ENCODE data around the gene DEFB123. TPM values are rescaled to one million over a fixed set of nuclear protein-coding genes. Genes with fewer than 3 reads are reported as not detected.

Gene DEFB123
- total RNA-seq, 1 experiment from 2014 or later = not detected

- peaks cover 15% of the 10 kb centered on the region for H3K4me1 Mint-ChIP-seq (ENCODE audit: insufficient read depth, unreplicated experiment)
- ChIA-PET CTCF (interaction anchor here (0.6 to 6.4 kb wide), 7 partner anchors 10 to 138 kb away, joined by 3 to 54 read pairs (median 4); no protein-coding TSS in a partner anchor), POLR2A (interaction anchor here (0.8 kb wide), 1 partner anchor 70 kb away, joined by 4 read pairs; no protein-coding TSS in a partner anchor)
- no peak within 1 kb of the TSS for H3K4me3 Mint-ChIP-seq (ENCODE audit: unreplicated experiment)
- no peak within 1 kb of the TSS for H3K27ac Mint-ChIP-seq (ENCODE audit: low read depth, unreplicated experiment)
- intact Hi-C loops (cut with micrococcal nuclease) = no loop called here
- no peak for DNase-seq (ENCODE audit: unreplicated experiment)
- no TSS peak for BruUV-seq (replicated peaks)
- no peaks in the 10 kb centered on the region for H3K9me3 Mint-ChIP-seq (ENCODE audit: unreplicated experiment)
- no peak for TF ChIP-seq CTCF (IDR thresholded peaks at IDR 0.05; ENCODE audit: unreplicated experiment)
- H3K36me3 Mint-ChIP-seq (ENCODE audit: insufficient read depth, unreplicated experiment) = no peaks in the 10 kb centered on the region
- no peaks in the 10 kb centered on the region for H3K27me3 Mint-ChIP-seq (ENCODE audit: insufficient read depth, unreplicated experiment)
These were observed 34.5 kb downstream of the DEFB123 start, which contains the start of the genes DEFB124 and REM1 for GRCh38 chr20:31474758-31475427. TSS of gene DEFB124 (minus strand) at chr20:31475127. CDS start at chr20:31473013, 2,114 bp downstream. TSS of gene REM1 (plus strand) at chr20:31475288. CDS start at chr20:31476446, 1,158 bp downstream.

GRCh38 chr20:31475472-31476293 lies 35.3 kb downstream of the DEFB123 start:
- TF ChIP-seq CTCF (IDR thresholded peaks at IDR 0.05; ENCODE audit: unreplicated experiment) = no peak
- POLR2A ChIA-PET = no interaction called here
- Mint-ChIP-seq H3K36me3 (ENCODE audit: insufficient read depth, unreplicated experiment) (no peaks in the 10 kb centered on the region), H3K9me3 (ENCODE audit: unreplicated experiment) (no peaks in the 10 kb centered on the region), H3K4me3 (ENCODE audit: unreplicated experiment) (no peak overlapping the region), H3K27me3 (ENCODE audit: insufficient read depth, unreplicated experiment) (no peaks in the 10 kb centered on the region), H3K27ac (ENCODE audit: low read depth, unreplicated experiment) (no peak overlapping the region), H3K4me1 (ENCODE audit: insufficient read depth, unreplicated experiment) (peaks cover 15% of the 10 kb centered on the region)
- CTCF ChIA-PET = interaction anchor here (0.9 to 6.4 kb wide), 4 partner anchors 16 to 1939 kb away, joined by 3 to 54 read pairs (median 18); no protein-coding TSS in a partner anchor
- DNase-seq (ENCODE audit: unreplicated experiment) = no peak
- BruUV-seq (replicated peaks) = no TSS peak
- intact Hi-C loops (cut with micrococcal nuclease) = no loop called here

- Mint-ChIP-seq H3K27me3 (ENCODE audit: insufficient read depth, unreplicated experiment) (no peaks in the 10 kb centered on the region), H3K27ac (ENCODE audit: low read depth, unreplicated experiment) (no peak overlapping the region), H3K36me3 (ENCODE audit: insufficient read depth, unreplicated experiment) (no peaks in the 10 kb centered on the region), H3K4me3 (ENCODE audit: unreplicated experiment) (no peak overlapping the region), H3K9me3 (ENCODE audit: unreplicated experiment) (no peaks in the 10 kb centered on the region), H3K4me1 (ENCODE audit: insufficient read depth, unreplicated experiment) (peaks cover 15% of the 10 kb centered on the region)
- ChIA-PET CTCF (interaction anchor here (0.9 to 6.4 kb wide), 4 partner anchors 16 to 1940 kb away, joined by 3 to 54 read pairs (median 18); no protein-coding TSS in a partner anchor), POLR2A (no interaction called here)
- no peak for TF ChIP-seq CTCF (IDR thresholded peaks at IDR 0.05; ENCODE audit: unreplicated experiment)
- BruUV-seq (replicated peaks) = no TSS peak
- no peak for DNase-seq (ENCODE audit: unreplicated experiment)
- intact Hi-C loops (cut with micrococcal nuclease) = no loop called here
These were observed 35.8 kb downstream of the DEFB123 start for GRCh38 chr20:31476294-31476585.

GRCh38 chr20:31476643-31477215 lies 36.3 kb downstream of the DEFB123 start:
- H3K27me3 Mint-ChIP-seq (ENCODE audit: insufficient read depth, unreplicated experiment) = no peaks in the 10 kb centered on the region
- no peak for DNase-seq (ENCODE audit: unreplicated experiment)
- no TSS peak for BruUV-seq (replicated peaks)
- POLR2A ChIA-PET = no interaction called here
- CTCF ChIA-PET = interaction anchor here (0.7 to 6.4 kb wide), 5 partner anchors 17 to 1940 kb away, joined by 3 to 54 read pairs (median 3); no protein-coding TSS in a partner anchor
- no peaks in the 10 kb centered on the region for H3K9me3 Mint-ChIP-seq (ENCODE audit: unreplicated experiment)
- peaks cover 15% of the 10 kb centered on the region for H3K4me1 Mint-ChIP-seq (ENCODE audit: insufficient read depth, unreplicated experiment)
- TF ChIP-seq CTCF (IDR thresholded peaks at IDR 0.05; ENCODE audit: unreplicated experiment) = no peak
- no peaks in the 10 kb centered on the region for H3K36me3 Mint-ChIP-seq (ENCODE audit: insufficient read depth, unreplicated experiment)
- H3K4me3 Mint-ChIP-seq (ENCODE audit: unreplicated experiment) = no peak overlapping the region
- H3K27ac Mint-ChIP-seq (ENCODE audit: low read depth, unreplicated experiment) = no peak overlapping the region
- intact Hi-C loops (cut with micrococcal nuclease) = no loop called here
